Cerebellar cortex (tissue), 1 donor: ENCODE measurements around the gene ZNF534.
A peak's percentile ranks its signal among the peaks of the same experiment; 100 is the strongest.
"Not testable (repeated sequence)": the region's sequence is repeated elsewhere in the genome, so short reads cannot be mapped to it uniquely, and the experiment has no call there.

Experiments used
- DNase-seq: peaks from one replicate; pipeline ENCODE4 v3.0.0-alpha.2; 2015; ENCODE audit warnings: low spot score

The ZNF534 gene

DNA sequence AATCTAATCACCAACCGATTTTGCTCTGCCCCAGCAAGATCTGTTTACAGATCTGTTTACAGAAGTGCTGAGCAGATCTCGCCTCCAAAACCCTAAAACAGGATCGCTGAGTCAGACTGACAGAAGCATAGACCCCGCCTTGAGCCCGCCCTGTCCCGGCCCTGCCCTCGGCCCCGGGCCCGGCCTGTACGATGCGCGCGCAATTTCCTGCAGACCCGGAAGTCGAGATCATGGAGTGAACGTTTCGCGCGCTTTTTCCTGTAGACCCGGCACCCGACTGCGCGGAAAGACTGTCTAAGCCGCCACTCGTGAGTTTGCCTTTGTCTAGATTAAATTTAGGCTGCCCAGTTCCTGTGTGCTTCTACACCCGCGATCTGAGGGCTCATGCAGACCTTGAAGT lies at the start of gene ZNF534:
Gene ZNF534 (plus strand): TSS at position 212 of the 400 bp plus-strand sequence. CDS start 2,327 bp downstream, outside the sequence.
- DNase-seq: no peak

DNA sequence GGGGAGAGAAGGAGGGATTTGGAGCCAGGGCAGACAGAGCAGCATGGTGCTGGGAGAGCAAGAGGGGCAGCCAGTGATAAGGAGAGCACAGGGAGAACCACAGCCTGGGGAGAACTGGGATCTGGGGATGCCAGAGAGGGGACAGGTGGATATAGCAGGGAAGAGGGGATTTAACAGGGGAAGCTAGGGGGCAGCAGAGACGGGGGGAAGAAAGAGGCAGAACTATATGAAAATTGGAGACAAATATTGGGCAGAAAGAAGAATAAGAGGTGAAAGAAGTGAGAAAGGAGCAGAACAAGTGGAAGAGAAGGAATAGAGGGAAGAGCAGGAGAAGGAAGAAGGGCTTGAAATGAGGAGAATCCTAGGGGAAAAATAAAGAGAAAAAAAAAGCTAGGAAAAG lies 37.8 kb upstream of the ZNF534 start:
- DNase-seq: no peak

DNA sequence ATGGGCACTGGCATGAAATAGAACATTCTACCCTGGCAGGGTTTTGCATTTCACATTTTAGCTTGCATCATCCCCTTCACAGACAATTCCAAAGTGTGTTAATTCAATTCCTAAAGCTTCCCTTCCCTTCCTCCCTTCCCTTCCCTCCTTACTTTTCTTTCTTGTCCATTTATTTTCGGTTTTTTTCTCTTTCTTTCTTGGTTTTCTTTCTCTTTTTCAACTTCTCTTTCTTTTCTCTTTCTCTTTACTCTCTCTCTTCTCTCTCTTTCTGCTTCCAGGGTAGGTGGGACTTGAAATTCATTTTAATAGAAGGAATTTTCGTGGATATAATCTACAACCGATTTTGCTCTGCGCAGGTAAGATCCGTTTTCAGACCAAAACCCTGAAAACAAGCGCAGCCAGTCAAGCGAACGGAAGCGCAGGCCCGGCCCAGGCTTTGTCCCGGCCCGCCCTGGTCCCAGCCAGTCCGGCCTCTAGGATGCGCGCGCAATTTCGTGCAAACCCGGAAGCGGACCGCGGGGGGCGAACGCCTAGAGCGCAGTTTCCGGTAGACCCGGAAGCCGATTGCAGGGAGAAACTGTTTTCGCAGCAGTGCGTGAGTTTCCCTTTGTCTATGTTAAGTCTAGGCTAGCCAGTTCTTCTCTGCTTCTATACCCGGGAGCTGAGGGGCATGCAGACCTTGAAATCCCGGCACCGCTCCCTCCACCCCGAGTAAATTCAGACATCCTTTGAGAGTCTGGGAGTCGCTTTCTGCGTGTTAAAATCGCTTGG lies 31.5 kb upstream of the ZNF534 start, which contains the start of gene ZNF528:
Gene ZNF528 (plus strand): TSS at position 540 of the 771 bp plus-strand sequence. CDS start 4,165 bp downstream, outside the sequence.
- DNase-seq: peak; percentile 82

DNA sequence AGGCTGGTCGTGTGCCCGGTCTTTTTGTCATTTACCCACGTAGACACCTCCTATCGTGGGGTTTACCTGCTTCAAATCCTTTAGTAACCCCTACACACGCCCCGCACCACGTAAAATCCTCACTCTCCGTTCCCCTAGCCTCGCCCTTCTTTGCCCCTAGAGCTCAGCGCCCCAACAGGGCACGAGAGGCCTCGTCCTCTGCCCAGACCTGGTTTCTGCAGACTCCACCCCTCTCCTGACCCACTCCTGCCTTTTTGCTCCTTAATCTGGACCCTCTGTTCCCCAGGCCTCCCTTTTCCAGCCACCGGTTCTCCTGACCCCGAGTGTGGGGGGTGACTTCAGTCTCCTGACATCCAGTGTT lies 30.9 kb upstream of the ZNF534 start:
- DNase-seq: no peak

DNA sequence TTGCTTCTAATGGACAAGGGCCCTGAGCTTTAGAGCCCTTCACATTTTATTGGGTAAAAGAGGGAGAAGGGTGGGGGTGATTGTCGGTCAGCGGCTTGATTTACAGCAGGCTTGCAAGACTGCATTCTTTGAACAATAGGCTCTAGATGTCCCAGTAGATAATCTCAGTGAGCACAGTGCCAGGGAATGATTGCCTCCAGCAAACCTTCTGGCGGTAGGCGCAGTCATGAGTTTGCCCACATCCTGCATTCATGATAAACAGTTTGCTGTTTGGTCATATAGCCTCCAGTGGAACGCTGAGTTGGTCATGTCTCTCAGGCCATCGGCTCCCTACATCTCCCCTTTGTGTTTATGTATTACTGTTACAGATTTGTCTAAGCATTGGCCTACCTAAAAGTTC lies 18.7 kb upstream of the ZNF534 start:
- DNase-seq: no peak

DNA sequence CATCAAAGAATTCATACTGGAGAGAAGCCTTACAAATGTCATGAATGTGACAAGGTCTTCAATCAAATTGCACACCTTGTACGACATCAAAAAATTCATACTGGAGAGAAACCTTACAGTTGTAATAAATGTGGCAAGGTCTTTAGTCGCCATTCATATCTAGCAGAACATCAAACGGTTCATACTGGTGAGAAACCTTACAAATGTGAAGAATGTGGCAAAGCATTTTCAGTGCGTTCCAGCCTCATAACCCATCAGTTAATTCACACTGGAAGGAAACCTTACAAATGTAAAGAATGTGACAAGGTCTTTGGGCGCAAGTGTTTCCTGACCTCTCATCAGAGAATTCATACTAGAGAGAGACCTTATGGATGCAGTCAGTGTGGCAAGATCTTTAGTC lies 13.2 kb upstream of the ZNF534 start:
- no peak for DNase-seq

DNA sequence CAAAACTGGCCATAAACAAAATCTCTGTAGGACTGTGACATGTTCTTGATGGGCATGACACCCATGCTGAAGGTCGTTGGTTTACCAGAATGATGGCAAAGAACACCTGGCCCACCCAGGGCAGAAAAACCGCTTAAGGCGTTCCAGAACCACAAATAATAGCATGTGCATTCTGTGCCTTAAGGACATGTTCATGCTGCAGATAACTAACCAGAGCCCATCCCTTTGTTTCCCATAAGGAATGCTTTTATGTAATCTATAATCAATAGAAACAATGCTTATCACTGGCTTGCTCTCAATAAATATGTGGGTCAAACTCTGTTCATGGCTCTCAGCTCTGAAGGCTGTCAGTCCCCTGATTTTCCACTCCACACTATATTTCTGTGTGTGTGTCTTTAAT lies 13.2 kb downstream of the ZNF534 start:
- DNase-seq: no peak

DNA sequence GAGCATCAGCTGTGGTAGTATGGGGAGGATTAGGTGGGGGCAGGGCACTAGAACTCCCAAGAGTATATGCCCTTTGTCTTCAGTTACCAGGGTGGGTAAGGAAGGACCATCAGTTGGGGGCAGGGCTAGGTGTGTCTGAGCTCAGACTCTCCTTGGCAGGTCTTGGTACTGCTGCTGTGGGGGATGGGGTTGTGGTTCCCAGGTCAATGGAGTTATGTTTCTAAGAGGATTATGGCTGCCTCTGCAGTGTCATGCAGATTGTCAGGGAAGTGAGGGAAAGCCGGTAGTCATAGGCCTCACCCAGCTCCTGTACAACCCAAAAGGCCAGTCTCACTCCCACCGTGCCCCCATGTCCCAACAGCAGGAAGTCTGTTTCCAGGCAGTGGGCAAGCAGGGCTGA lies 15.6 kb downstream of the ZNF534 start:
- DNase-seq: no peak

DNA sequence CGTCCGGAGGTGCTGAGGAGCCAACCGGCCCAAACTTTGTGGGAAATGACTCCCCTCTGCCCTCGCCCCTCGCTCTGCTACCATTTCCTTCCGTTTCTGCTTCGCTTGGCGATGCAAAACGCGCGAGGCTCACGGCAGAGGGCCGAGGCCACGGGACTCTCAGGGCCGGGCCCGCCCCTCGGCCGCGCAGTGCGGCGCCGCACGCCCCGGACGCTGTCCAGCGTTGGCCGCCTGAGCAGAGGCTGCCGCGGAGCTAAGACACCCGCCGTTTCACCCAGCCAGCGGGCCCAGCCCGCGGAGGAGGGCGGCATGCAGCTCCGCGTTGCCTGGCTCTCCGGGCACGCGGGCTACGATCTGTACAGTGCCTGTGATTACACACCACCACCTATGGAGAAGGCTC lies 22.3 kb downstream of the ZNF534 start:
- DNase-seq: no peak

DNA sequence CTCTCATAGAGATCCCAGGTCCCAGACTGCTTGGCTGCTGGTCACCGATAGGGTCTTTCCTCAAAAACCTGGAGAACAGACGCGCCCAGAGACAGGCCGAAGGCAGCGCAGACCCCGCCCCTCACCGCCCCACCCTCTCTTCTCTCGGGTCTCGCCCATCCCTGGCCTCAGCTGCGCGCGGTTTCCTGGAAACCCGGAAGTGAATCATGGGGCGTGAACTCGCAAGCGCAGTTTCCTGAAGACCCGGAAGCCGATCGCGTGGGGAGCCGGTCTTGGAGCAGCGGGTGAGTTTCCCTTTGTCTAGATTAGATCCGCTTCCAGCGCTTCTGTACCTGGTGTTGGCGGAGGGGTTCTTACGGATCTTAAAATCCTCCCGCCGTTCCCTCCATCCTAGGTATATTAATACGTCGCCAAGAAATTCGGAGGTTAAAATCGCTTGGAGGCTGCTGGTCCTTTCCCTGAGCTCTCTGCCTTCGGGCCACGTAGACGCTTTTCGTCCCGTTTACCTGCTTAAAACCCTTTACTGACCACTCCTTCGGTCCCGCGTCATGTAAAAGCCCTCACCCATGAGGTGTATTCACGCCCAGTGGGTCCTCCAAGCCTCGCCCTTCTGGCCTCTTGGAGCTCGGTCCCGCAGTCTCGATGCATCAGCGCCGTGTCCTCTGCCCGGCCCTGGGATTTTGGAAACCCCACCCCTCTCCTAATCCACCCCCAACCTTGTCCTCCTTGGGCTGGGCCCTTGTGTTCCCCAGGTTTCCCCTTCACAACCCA lies 24.6 kb downstream of the ZNF534 start, which contains the start of gene ZNF578:
Gene ZNF578 (plus strand): TSS at position 230 of the 771 bp plus-strand sequence. CDS start 48,293 bp downstream, outside the sequence.
- peak; percentile 58 for DNase-seq

DNA sequence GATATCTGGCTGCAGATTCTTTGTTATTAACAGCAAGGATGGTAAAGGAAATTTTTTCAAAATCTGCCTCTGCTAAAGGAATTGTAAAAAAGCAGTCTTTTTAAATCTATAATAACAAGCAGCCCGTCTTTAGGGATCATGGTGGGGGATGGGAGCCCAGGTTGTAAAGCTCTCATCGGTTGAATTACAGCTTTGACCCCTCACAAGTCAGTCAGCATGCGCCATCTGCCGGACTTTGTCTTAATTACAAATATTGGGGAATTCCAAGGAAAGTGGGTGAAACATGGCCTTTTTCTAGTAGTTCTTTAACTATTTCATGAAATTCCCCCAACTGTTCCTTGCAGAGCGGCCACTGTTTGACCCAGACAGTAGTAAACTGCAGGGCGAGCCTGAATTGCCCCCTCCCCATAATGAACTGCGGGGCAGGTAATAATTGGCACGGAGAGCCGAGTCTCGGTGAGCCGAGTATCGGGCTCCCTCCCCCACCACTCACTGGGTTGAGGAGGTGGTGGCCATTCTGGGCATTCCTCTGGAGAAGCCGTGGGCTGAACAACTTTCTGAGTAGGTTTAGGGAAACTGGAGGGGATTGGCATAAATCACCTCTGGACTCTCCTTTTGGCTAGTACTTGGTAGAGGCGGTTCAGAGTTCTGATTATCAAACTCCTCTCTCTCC lies 36.0 kb downstream of the ZNF534 start:
- DNase-seq: no peak

DNA sequence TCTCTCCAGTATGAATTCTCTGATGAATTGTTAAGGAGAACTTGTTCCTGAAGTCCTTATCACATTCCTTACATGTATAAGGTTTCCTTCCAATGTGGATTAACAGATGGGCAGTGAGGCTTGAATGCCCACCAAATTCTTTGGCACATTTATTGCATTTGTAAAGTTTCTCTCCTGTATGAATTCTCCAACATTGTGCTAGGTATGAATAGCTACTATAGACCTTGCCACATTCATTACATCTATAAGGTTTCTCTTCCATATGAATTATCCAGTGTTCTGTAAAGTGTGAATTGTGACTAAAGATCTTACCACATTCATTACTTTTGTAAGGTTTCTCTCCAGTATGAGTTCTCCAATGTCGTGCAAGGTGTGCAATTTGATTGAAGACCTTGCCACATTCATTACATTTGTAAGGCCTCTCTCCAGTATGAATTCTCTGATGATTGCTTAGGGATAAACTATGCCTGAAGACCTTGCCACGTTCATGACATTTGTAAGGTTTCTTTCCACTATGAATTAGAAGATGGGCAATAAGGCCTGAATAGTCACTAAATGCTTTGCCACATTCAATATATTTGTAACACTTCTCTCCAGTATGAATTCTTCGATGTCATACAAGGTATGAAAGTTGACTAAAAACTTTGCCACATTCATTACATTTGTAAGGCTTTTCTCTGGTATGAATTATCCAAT lies 44.9 kb downstream of the ZNF534 start:
- DNase-seq: no peak

DNA sequence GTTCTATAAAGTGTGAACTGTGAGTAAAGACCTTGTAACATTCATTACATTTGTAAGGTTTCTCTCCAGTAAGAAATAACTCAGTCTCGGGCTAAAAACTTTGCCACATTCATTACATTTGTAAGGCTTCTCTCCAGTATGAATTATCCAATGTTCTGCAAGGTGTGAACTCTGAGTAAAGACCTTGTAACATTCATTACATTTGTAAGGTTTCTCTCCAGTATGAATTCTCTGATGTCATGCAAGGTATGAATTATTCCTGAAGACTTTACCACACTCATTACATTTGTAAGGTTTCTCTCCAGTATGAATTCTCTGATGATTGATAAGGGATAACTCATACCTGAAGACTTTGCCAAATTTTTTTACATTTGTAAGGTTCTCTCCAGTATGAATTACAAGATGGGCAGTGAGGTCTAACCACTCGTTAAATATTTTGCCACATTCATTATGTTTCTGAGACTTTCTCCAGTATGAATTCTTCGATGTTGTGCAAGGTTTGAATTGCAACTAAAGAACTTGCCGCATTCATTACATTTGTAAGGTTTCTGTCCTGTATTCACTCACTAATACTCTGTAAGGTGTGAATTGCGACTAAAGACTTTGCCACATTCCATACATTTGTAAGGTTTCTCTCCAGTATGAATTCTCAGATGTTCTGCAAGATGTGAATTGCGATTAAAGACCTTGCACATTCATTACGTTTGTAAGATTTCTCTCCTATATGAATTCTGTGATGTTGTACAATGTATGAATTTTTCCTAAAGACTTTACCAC lies 45.6 kb downstream of the ZNF534 start:
- DNase-seq: no peak

DNA sequence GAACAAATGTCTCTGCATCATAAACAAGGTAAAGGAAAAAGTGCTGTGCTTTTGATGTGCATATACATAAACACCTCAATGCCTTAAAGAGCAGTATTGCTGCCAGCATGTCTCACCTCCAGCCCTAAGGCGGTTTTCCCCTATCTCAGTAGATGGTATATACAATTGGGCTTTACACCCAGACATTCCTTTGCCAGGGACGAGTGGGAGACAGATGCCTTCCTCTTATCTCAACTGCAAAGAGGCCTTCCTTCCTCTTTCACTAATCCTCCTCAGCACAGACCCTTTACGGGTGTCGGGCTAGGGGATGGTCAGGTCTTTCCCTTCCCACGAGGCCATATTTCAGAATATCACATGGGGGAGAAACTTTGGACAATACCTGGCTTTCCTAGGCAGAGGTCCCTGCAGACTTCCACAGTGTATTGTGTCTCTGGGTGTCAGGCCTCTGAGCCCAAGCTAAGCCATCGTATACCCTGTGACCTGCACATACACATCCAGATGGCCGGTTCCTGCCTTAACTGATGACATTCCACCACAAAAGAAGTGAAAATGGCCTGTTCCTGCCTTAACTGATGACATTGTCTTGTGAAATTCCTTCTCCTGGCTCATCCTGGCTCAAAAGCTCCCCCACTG lies 55.3 kb downstream of the ZNF534 start:
- not testable (repeated sequence) for DNase-seq

DNA sequence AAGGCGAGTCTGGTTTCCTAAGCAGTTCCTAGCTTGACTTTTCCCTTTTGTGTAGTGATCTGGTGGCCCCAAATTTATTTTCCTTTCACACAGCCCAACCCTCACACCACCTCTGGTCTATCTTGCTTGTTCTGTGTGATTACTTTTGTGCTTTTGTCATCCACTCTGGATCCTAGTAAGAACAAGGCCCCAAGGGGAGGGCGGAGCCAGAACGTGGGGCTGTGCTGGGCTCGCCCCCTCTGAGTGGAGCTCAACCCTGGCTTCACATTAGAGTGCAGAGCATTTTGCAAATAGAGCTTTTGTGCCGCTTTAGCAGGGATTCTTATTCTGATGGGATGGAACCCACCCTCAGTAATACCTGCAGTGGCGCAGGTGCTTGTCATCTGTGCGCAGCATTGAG lies 56.1 kb downstream of the ZNF534 start:
- not testable (repeated sequence) for DNase-seq

DNA sequence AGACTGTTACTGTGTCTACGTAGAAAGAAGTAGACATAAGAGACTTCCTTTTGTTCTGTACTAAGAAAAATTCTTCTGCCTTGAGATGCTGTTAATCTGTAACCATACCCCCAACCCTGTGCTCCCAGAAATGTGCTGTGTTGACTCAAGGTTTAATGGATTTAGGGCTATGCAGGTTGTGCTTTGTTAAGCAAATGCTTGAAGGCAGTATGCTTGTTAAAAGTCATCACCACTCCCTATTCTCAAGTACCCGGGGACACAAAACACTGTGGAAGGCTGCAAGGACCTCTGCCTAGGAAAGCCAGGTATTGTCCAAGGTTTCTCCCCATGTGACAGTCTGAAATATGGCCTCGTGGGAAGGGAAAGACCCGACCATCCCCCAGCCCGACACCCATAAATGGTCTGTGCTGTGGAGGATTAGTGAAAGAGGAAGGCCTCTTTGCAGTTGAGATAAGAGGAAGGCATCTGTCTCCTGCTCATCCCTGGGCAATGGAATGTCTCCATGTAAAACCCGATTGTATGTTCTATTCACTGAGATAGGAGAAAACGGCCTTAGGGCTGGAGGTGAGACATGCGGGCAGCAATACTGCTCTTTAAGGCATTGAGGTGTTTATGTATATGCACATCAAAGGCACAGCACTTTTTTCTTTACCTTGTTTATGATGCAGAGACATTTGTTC lies 56.8 kb downstream of the ZNF534 start:
- not testable (repeated sequence) for DNase-seq

DNA sequence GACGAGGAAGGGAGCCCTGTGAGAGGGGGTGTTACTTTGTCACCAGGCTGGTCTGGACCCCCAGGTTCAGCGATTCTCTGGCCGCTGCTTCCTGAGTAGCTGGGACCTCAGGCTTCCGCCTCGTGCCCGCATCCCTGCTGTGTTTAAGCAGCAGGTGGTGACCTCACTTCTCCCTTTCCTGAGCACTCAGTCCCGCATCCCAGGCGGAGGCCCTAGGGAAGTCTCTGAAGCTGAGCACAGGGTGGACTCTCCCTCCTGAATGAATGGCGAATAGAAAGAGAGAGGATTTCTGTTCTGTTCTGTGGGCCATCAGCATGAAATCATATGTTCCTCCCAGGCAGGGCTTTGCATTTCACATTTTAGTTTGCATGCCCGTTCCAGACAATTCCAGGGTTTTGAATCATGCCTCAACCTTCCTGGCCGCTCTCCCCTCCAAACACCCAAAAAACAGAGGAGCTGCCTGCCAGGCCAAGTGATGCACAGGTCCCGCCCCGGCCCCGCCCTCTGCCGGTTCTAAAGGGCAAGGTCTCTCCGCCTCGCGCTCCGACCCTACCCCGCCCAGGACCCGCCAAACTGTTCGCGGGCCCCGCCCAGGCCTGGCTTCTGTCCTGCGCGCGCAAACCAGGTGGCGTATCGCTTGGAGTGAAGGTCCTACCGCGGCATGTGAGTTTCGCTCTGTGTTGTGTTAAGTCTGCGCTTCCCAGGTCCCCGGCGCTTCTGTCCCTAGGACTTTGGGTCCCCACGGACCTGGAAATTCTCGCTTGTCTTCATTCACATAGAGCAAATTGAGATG lies 63.4 kb downstream of the ZNF534 start:
- no peak for DNase-seq

DNA sequence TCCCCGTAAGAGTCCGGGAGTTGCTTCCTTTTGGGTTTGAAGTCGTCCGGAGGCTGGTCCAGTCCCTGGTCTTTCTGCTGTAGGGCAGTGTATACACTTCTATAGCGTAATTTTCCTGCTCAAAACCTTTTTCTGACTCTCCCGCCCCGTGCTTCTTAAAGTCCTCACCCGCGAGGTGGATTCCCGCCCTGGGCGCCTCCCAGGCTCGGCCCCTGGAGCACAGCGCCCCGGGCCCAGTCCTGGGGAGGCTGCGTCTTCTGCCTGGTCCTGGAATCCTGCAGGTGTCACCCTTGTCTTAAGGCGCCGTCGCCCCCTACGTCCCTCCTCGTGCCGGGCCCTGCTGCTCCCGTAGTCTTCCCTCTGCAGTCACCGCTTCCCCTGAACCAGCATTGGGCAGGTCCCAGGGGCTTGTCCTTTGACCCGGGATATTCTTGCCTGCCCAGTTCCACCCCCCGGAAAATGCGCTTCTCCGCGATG lies 64.1 kb downstream of the ZNF534 start:
- DNase-seq: no peak

DNA sequence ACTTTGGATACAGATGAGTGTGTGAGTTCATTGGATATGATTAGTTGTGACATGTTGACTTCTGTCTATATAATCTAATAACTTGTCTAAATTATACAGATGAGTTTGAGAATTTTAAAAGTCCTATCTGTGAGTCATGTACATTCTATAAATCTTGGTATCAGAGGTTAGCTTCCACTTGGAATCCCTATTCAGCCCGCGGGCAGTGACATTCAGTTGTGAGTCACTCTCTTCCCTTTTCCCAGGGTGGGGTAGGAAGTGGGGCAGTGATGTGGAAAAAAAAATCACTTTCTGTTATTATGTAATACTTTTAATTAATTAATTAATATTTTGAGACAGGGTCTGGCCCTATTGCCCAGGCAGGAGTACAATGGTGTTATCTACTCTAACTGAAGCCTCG lies 65.6 kb downstream of the ZNF534 start:
- DNase-seq: no peak
